Stimulated activated CD8-positive, alpha-beta memory T cell treated with anti-CD3 and anti-CD28 coated beads, Interleukin-12 subunit alpha, Interleukin-12 subunit beta, amount 100 ng/mL, for 1 hour (primary cell): ENCODE results near the gene POLA1.
"Not testable (repeated sequence)": the region's sequence is repeated elsewhere in the genome, so short reads cannot be mapped to it uniquely, and the experiment has no call there.

ENCODE experiments used
- DNase-seq: peaks from one replicate; pipeline ENCODE4 v3.0.0-alpha.2; 2020; ENCODE audit warnings: low read depth

Gene POLA1, protein sequence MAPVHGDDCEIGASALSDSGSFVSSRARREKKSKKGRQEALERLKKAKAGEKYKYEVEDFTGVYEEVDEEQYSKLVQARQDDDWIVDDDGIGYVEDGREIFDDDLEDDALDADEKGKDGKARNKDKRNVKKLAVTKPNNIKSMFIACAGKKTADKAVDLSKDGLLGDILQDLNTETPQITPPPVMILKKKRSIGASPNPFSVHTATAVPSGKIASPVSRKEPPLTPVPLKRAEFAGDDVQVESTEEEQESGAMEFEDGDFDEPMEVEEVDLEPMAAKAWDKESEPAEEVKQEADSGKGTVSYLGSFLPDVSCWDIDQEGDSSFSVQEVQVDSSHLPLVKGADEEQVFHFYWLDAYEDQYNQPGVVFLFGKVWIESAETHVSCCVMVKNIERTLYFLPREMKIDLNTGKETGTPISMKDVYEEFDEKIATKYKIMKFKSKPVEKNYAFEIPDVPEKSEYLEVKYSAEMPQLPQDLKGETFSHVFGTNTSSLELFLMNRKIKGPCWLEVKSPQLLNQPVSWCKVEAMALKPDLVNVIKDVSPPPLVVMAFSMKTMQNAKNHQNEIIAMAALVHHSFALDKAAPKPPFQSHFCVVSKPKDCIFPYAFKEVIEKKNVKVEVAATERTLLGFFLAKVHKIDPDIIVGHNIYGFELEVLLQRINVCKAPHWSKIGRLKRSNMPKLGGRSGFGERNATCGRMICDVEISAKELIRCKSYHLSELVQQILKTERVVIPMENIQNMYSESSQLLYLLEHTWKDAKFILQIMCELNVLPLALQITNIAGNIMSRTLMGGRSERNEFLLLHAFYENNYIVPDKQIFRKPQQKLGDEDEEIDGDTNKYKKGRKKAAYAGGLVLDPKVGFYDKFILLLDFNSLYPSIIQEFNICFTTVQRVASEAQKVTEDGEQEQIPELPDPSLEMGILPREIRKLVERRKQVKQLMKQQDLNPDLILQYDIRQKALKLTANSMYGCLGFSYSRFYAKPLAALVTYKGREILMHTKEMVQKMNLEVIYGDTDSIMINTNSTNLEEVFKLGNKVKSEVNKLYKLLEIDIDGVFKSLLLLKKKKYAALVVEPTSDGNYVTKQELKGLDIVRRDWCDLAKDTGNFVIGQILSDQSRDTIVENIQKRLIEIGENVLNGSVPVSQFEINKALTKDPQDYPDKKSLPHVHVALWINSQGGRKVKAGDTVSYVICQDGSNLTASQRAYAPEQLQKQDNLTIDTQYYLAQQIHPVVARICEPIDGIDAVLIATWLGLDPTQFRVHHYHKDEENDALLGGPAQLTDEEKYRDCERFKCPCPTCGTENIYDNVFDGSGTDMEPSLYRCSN (N-terminal part only)

DNA sequence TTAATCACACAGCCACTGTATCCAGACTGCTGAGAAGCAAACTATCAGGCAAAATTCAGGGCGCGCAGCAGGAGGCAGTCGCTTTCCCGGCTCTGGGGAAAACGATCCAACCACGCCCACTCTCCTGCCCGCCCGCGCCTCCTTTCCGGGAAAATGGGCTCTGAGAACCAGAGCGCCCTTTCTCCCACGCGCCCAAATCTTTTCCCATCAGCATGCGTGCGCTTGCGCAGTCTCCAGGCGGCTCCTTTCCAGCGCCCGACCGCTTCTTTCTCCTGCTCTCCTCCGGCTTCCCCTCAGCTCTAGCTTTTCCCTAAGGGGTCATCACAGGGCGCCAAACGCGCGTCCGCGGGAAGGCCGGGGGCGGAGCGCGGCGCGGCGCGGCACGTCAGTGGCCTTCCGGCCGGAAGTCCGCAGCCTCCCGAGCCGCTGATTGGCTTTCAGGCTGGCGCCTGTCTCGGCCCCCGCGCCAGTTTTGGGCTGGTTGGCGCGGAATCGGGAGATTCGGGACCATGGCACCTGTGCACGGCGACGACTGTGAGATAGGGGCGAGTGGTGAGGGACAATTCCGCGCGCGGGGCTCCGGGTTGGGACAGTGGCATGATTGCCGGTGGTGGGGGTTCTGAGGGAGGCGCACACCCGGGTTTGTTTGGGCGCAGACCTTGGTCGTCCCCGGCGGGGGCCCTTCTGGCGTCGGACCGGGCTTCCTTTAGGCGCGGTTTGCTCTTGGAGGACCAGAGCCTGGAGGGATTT is at the start of gene POLA1:
Gene POLA1 (plus strand): TSS at position 466 of the 750 bp plus-strand sequence. CDS start 44 bp downstream, at position 510.
- peak; percentile 37 for DNase-seq

DNA sequence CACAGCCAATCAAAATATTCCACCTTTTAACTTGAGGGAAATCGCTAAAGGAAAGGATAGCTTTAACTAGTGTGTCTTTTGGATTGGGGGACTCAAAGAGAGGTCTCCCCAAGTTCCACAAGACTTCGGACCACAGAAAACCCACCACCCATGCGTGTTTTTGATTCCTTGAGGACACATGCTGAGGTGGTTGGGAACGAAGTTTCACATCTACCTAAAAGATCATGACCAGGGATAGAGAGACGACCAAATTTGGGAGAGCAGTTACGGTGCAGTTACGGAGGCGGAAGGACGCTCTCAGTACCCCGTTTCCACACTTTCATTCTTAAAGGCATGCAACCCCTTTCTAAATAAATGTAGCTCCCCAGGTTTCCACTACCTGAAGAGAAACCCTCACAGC is 47.7 kb upstream of the POLA1 start:
- no peak for DNase-seq

DNA sequence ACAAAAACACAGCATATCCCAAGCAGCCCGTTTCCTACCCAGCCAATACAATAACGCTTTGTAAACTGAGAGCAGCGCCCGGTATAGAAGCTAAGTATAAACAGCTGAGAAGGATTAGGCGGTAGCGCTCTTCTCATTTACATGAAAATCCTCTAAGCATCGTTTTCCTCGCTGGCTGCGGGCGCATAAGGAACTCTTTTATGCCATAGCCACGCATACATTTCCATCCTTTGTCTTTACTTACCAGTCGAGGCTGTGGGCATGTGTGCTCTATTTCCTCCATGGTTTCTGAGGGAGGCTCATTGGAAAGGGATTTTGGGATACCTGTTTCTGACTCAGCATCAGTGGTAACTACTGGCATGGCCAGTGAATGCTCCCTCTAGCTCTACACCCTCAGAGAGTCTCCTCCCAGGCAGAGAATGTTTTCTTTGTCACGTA is 47.0 kb upstream of the POLA1 start:
- DNase-seq = no peak

DNA sequence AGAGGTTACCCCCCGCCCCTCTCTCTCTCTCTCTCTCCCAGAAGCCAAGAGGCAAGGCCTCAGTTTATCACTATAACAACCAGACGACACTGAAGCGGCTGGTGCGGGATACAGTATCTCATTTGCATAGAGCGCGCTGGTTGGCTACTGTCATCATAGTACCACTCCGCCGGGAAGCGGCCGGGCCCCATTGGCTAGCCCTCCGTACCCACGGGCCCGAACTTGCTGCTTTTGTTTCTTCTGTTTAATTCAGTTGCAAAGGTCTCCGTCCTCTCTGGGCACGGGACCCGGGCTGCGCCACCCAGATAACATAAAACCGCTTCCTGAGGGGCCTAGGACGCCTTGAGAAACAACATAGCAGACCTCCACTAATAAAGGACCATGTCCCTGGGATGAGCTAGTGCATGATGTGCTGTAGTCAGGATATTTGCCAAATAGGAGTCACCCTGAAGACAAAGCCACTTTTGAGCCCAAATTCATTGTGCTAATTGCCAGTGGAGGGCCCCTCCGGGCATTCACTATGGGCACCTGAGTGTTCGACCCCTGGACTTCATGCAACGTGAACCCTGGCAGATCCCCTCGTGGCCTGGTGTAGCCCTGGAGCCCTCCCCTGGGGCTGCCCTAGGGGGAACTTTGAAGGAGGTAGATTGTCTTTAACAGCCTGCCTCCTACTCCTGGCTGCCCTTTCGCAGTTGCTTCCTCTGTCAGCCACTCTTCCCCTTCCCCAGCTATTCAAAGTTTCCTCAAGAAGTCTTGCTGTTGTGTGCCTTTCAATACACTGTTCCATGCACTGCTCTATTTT is 46.3 kb upstream of the POLA1 start, which contains the start of gene PCYT1B:
Gene PCYT1B (minus strand): TSS at position 91 of the 802 bp plus-strand sequence. CDS start 242 bp downstream, outside the sequence.
- DNase-seq = peak; percentile 29

DNA sequence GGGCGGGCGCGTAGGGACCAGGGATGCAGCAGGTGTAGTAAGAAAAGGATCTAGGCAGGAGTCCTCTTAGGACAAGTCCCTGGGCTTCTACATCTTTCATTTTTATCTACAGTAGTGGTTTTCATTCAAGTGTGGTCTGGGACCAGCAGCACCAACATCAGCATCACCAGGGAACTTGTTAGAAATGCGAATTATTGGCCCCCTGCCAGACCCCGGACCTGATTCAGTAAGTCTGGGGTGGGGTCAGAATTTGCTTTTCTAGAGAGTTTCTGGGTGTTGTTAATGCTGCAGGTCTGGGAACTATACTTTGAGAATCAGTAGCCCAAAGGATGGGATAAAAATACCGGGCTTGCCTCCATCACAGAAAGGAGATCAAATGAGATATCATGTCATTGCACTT is 45.2 kb upstream of the POLA1 start:
- no peak for DNase-seq

DNA sequence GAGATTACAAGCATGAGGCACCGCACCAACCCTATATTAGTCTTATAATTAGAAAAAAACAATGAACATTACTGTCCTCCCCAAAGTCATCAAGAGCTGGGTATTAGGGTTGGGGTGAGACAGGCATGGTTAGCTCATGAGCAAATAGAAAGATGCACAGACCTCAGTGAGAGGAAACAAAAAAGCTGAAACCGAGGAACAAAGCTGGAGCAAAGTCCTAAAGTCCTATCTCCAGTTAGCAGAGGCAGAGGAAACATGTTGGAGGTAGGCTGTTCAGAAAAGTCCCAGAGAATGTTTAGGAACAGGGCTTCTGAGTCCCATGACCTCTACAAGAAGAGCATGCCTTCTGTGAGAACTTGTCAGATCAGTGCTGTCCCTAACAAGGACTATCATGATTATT is 41.9 kb upstream of the POLA1 start:
- no peak for DNase-seq

DNA sequence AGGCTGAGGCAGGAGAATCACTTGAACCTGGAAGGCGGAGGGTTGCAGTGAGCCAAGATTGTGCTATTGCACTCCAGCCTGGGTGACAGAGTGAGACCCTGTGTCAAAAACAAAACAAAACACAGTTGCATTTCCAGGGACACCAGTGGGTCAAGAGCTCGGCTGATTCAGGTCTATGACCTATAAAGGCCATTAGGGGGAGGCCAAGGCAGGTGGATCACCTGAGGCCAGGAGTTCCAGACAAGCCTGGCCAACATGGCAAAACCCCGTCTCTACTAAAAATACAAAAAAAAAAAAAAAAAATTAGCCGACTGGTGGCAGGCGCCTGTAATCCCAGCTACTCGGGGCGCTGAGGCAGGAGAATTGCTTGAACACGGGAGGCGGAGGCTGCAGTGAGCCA is 38.0 kb upstream of the POLA1 start:
- DNase-seq = not testable (repeated sequence)

DNA sequence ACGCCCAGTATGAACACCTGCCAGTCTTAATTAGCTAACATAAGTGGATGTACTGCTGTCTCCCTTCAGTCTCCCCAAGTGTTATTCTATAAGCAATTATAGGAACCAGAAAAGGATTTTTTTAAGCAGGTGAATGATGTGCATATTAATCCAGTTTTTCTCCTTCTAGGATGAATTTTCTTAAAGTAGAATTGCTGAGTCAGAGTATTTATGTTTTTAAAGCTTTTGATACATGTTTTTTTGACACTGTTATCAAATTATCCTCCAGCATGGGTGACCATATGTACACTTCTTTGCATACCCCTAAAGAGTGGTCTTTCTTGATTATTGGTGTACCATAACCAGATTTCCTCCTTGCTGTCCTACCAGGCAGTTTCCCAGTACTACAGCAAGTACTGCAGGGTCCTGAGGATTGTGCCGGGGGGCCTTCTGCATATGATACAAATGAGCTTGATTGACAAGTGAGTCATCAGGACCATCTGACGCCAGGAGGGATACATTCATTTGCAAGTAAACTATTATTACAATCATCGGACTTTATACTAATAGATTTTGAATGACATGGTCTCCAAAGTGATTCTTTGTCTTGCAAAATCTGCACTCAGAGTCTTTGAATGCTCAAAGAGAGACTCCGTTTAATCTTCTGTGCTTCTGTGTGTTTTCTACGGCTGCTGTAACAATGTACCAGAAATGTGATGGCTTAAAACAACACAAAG is 35.9 kb upstream of the POLA1 start:
- no peak for DNase-seq

DNA sequence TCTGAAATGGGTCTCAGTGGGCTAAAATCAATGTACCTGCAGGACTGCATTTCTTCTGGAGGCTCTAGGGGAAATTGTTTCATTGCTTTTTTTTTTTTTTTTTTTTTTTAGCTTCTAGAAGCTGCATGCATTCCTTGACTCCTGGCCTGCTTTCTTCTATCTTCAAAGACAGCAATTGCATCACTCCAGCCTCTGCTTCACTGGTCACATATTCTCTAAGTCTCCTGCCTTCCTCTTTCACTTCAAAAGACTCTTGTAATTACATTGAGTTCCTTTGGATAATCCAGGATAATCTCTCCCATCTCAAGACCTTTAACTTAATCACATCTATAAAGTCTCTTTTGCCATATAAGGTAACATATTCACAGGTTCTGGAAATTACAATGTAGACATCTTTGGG is 35.3 kb upstream of the POLA1 start:
- no peak for DNase-seq

DNA sequence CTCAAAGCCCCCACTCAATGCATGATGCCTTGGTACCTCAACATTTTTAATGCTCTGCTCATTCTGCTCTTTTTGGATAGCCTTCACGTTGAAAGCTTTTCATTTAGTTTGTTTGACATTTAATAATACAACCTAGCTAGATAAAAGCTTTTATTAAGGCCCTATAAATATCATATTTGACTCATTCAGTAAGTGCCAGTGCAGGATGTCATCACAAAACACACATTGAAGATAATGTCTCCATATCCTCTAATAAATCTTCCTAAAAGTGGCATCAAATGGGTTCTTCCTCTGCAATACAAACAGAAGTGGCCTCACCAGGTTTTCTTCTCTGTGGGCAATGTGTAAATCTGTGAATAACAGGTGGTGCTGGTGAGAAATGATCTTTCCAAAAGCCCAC is 34.6 kb upstream of the POLA1 start:
- DNase-seq = no peak

DNA sequence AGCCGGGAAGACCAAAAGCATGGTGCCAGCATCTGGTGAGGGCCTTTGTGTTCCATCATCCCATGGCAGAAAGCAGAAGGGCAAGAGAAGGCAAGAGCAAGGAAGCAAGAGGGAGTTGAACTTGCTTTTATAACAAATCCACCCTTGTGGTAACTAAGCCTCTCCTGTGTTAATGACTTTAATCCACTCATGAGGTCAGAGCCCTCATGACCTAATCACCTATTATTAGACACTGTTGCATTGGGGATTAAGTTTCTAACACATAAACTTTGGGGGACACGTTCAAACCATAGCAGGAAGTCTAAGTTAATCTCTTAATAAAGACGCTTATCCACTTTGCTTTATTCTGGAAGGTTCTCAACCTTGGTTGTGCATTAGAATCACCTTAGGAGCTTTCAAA is 34.1 kb upstream of the POLA1 start:
- no peak for DNase-seq

DNA sequence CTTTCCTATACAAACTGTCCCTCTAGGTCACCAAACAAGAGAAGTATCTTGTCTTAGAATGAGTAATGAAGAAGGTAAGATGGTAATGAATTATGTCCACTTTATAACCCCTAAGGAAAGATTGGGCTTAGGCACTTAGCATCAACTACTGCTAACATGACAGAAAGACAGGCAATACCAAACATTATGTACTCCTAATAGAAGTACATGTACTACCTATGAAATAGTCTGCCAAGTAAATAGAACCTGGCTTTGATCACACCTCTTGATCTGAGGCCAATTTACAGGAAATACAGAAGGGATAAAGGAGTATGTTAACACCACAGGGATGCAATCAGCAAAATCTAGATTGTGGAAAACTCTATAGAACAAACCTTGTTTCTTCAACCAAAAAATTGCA is 32.4 kb upstream of the POLA1 start:
- DNase-seq = no peak

DNA sequence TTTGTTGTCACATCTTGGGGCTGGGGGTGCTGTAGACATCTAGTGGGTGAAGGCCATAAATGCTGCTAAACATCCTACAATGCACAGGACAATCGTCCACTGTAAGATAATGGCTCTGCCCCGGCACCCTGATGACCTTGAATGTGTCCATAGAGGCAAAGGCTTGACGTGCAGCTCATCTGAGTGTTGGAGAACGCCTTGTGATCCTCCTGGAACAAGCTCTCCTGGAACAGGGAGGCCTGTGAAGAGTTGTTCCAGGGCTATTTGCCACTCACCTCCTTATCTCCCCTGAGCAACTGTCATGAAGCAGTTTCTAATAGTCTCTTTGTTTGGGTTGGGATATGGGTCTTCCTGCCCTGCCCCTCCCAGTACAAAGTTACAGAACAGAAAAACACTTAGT is 31.4 kb upstream of the POLA1 start:
- DNase-seq = no peak

DNA sequence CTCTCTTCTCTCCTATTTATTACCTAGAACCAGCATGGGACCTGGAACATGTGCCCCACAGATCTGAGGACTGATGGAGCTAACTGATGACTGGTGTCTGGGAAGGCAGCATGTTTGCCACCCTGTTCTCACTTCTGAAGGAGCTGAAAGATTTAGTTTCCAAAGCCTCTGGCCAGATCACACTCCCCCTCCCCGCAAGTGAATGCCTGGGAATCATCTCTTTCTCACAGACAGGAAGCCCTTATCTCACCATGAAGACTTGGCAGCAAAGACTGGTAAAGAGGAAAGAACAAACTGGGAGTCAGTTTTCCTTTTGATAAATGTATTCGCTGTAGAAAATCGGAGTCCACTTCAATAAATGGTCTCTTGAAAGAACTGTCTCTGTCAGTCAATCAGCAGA is 25.6 kb upstream of the POLA1 start:
- no peak for DNase-seq

DNA sequence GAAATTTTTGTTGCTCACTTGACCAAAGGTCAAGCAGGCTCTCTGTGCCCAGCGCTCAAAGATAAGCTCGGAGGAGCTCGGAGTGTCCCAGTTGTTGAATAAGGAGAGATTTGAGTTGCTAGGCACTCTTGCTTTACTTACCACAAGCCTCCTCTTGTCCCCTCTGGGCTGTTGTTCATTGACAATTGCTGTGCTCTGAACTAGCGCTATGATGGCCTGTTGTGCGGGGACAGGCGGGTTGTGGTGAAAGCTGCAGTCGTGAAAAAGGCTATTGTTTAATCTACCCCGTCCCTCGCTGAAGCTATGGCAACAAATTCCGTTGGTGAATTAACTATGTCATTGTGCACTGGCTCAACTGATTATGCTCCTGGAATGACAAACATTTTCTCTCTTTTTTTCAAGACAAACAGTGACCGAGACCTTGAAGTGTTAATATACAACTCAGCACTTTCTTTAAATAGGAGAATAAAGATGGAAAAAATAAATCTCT is 21.0 kb upstream of the POLA1 start:
- DNase-seq = no peak

DNA sequence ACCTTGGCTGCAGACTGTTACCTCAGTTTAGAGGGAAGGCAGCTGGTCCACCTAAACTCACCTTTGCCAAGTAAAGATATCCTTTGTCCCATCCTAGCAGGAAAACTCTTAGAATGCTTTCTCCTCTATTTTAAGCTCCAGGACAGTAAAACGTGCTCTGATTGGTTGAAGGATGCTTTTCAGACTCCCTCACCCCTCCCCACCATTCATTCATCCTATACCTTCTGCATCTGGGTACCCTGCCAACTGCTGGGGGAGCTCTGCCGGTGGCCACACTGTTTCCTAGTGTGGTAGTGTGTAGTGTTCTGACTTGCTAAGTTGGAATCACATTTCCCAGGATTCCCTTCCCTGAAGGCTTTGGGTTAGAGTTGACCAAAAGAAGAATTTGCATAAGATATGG is 20.3 kb upstream of the POLA1 start:
- DNase-seq = no peak

DNA sequence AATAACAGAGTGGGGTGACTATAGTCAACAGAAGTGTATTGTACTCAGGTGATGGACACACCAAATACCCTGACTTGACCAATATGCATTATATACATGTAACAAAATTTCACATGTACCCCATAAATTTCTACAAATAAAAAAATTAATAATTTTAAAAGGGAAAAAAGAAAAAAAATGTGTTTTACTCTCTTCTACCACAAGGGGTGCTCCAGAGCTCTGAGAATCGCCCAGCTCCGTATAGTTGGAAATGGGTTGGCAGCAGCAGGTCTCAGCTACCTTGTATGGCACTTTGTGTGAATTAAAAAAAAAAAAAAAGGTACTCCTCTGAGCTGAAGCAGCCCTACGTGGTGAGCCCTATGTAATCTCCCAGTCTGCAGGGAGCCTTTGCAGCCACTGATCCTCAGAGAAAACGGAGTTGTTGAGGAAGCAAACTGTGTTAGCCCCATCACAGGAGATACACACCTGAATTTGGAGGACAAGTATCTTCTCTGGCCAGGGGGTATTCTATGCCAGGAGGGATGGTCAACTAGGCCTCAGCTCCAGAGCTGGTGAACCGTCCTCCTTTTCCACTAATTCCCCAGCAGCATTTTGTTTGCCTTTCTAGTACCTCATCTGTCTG is 17.2 kb upstream of the POLA1 start:
- no peak for DNase-seq

DNA sequence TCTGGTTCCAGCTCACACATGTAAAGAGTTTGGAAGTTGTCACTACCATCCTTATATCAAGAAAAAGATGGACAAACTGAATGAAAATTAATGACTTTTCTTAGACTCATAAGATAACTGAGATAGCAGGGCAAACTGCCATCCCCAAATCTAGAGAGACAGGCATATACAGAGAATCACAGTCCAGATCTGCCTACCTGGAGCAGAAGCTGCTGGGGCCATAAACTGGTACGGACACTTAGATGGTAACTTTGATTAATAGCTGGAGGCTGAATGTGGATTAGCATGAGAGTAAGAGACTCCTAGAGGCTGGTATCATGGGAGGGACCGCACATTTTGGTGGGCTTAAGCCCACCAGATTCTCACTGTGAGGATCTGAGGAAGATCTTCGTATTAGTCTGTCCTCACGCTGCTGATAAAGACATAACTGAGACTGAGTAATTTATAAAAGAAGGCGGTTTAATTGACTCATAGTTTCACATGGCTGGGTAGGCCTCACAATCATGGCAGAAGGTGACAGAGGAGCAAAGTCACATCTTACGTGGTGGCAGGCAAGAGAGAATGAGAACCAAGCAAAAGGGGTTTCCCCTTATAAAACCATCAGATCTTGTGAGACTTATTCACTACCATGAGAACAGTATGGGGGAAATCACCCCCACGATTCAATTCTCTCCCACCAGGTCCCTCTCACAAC is 10.8 kb upstream of the POLA1 start:
- no peak for DNase-seq

DNA sequence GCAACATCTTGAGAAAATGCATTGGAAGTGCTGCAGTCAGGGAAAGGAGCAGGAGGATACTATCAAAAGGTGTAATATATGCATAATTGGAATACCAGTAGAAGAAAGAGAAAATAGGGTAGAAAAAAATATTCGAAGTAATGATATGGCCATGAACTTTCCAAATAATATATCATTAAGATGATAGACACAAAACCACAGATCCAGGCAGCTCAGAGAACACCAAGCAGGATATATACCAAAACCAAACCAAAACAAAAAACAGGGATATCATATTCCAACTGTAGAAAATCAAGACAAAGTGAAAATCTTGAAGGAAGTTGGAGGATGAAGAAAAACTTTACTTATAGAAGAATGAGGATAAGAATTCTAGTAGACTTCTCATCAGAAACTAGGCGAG is 9.7 kb upstream of the POLA1 start:
- no peak for DNase-seq
